Measurements from ENCODE around the gene ATE1.
"Not testable (repeated sequence)": the region's sequence is repeated elsewhere in the genome, so short reads cannot be mapped to it uniquely, and the experiment has no call there.

ATE1 gene

DNA sequence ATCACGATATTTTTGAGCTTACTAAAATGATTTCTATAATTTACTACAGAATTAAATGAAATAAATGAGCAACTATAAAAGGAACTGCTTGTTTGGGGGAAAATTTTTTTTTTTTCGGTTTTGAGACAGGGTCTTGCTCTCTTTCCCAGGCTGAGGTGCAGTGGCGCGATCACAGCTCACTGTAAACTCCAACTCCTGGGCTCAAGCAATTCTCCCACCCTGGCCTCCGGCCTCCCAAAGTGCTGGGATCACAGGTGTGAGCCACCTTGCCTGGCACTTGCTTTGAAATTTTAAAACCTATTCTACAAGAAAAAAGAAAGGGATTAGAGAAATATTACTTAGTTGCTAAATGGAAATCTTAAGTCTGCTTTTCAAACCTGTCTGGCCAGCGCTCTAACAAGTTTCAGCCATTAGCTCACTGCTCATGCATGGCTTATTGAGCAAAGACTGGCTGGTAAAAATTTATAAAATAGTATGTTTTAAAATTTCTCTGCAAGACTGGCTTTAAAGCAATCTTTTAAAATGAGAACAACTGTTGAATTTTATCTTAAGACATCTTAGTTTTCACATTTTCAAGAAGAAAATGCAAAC is 144.0 kb downstream of the ATE1 start:
- DNase-seq (ENCODE audit: low read depth) = no peak

DNA sequence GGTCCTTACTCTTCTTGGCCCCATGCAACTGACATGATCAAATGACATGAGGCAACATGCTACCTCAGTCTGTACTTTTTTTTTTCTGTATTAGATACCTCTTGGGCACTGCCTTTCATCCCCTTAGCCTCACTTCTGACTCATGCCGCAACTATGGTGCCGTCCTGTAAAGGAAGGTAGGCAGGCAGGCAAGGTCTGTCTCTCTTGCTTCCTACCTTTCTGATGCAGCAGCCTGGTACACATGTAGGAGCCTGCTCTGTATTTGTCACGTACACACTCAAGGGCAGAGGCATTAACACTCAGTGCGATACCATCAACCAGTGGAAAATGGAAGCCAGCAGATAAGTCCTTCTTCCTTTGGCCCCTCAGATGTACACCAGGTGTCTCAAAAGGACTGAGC is 146.7 kb downstream of the ATE1 start:
- DNase-seq (ENCODE audit: low read depth) = no peak

- DNase-seq (ENCODE audit: low read depth) = no peak
These were observed 153.0 kb downstream of the ATE1 start for GRCh38 chr10:121774813-121775212.

DNA sequence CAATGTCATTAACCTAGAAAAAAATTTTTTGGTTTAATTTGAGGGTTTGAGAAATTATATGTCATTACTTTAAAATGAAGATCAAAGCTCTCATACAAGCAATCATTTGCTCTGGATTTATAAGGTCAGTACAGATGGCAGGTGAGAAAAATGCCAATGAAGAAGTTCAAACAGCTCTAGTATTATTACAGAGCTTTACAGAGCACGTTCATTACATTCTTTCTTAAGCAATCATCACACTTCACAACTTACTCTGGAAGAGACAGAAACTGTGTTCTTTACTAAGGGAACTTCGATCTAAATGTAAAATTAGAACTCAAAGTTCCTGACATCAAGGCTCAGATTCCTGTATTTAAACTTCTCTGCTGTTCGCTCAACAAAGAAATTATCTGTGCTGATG is 153.4 kb downstream of the ATE1 start:
- DNase-seq (ENCODE audit: low read depth) = no peak

DNA sequence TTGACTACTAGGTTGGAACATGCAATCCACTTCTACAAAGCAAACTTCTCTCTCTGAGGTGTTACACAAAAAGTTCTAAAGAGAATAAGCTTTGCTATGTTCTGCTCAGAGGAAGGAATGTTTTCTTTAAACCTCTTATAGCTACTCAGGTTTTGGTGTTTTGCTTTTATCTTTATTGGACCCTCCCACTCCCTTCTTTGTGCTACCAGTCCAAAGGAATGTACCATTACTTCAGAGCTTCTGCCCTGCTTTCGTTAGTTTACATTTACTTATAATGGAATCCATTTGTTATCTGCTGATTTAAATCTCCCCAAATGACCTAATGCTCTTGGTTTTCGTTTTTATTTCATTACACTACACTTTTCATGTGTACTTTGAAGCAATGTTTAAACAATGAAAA is 154.9 kb downstream of the ATE1 start:
- DNase-seq (ENCODE audit: low read depth) = no peak

GRCh38 chr10:121772406-121772805 is 155.4 kb downstream of the ATE1 start:
- DNase-seq (ENCODE audit: low read depth) = no peak

GRCh38 chr10:121771966-121772365 is 155.9 kb downstream of the ATE1 start:
- no peak for DNase-seq (ENCODE audit: low read depth)

DNA sequence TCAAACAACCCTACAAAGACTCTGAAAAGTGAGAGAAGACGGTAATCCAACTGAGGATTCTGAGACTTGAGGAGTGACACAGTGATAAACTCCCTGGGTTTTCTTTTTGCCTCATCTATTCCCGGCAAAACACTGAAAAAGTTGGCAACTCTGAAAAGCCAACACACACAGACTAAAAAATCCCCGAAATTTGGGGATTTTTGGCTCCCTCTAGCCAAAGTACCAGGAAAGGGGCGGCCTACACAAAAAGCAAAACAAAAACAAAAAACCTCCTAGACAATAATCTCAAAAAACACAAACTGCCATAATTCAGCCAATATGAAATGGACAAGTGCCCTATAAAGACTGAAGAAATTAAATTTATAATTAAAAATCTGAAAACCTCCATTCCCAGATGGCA is 161.4 kb downstream of the ATE1 start:
- no peak for DNase-seq (ENCODE audit: low read depth)

GRCh38 chr10:121765204-121765603 is 162.6 kb downstream of the ATE1 start:
- no peak for DNase-seq (ENCODE audit: low read depth)

- no peak for DNase-seq (ENCODE audit: low read depth)
These were observed 163.4 kb downstream of the ATE1 start for GRCh38 chr10:121764233-121764942.

DNA sequence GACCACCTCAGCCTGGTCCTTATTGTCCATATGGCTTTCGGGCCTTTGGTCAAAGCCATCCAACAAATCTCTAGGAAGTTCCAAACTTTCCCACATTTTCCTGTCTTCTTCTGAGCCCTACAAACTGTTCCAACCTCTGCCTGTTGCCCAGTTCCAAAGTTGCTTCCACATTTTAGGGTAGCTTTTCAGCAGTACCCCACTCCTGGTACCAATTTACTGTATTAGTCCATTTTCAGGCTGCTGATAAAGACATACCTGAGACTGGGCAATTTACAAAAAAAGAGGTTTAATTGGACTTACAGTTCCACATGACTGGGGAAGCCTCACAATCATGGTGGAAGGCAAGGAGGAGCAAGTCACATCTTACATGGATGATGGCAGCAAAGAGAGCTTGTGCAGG is 170.6 kb downstream of the ATE1 start:
- DNase-seq (ENCODE audit: low read depth) = not testable (repeated sequence)

DNA sequence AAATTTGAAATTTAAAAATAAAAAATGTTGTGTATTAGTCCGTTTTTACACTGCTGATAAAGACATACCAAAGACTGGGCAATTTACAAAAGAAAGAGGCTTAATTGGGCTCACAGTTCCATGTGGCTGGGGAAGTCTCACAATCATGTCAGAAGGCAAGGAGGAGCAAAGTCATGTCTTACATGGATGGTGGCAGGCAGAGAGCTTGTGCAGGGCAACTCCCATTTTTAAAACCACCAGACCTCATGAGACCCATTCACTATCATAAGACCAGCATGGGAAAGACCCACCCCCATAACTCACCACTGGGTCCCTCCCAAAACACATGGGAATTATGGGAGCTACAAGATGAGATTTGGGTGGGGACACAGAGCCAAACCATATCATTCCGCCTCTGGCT is 172.3 kb downstream of the ATE1 start:
- not testable (repeated sequence) for DNase-seq (ENCODE audit: low read depth)

- no peak for DNase-seq (ENCODE audit: low read depth)
These were observed 173.2 kb downstream of the ATE1 start for GRCh38 chr10:121754666-121755065.

DNA sequence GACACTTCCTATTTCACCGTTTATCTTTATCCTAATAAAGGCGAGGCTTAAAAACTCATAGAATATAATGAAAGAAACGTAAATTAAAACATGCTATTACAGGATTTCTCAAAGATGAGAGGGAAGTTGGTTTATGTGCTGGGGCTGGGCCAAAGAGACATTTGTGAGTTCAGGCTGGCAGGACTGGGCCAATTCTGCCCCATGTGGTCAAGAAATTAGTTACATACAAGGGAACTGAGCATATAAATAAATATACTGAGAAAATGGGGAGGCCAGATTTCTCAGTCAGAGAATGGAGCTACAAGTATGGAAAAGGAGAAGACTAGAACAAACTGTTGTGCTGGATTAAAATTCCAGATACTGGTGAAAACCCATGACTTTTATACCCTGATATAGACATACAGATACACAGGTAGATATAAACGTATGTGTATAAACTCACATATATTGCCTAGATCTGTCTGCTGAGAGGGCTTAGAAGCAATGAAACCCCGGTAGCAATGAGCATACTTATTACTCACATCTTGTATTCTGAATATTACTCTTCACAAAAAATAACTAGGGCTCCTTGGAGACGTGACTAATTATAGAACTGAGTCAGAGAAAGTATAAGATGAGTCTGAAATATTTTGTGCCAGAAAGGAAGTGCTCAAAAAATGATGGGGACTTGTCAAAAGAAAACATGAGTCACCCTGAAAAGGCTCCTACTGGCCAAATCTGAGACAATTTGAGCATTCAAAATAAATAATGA is 173.9 kb downstream of the ATE1 start:
- DNase-seq (ENCODE audit: low read depth) = no peak

DNA sequence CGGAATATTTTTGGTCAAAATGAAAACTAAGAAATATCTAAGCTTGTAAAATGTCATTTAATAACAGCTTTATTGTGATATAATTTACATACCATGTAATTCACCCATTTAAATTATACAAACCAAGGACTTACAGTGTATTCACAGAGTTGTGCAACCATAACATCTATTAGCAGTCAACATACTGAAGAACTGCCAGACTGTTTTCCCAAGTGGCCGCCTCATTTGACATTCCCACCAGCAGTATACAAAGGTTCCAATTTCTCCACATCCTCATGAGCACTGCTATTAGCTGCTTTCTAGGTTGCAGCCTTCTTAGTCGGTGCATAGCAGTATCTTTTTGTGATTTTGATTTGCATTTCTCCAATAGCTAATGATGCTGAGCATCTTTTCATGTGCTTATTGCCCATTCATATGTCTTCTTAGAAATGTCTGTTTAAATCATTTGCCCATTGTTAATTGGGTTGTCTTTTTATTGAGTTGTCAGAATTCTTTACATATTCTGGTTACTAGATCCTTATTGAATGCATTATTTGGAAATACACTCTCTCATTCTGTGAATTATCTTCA is 176.6 kb downstream of the ATE1 start:
- DNase-seq (ENCODE audit: low read depth) = no peak

- DNase-seq (ENCODE audit: low read depth) = no peak
These were observed 180.6 kb downstream of the ATE1 start for GRCh38 chr10:121747163-121747775.

DNA sequence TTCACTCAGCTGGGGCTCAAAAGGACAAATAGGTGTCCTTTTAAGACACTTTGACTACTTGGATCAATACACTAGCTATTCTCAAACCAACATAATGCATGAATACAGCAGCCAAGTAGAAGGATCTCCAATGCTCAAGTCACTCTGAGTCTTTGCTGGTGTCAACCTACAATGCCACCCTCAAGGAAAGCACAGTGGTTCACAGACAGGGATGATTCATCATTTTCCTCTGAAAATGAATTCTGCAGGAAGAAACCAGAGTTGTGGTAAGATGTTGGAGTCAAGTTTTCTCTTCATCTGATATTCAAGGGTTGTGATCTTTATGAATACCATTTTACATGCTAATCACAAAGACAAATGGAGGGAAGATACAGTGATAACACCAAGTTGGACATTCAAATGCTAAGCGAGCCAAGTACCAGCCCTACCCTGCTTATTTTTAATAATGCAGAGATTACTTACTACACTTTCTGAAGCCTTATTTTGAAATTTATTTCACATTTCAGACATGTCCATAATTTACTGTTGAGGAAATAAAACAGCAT is 186.5 kb downstream of the ATE1 start:
- DNase-seq (ENCODE audit: low read depth) = no peak

- DNase-seq (ENCODE audit: low read depth) = no peak
These were observed 187.8 kb downstream of the ATE1 start for GRCh38 chr10:121740069-121740468.

DNA sequence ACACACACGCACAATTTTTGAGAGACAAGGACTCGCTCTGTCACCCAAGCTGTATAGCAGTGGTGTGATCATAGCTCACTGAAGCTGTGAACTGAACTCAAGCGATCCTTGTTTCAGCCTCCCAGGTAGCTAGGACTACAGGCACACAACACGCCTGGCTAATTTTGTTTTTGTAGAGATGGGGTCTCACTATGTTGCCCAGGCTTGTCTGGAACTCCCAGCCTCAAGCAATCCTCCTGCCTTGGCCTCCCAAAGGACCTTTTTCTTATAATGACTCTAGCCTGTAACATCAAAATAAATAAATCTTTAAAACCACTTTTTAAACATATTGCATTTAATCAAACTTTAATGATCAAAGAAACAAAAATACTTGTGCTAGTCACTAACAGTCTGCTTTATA is 188.7 kb downstream of the ATE1 start:
- no peak for DNase-seq (ENCODE audit: low read depth)

DNA sequence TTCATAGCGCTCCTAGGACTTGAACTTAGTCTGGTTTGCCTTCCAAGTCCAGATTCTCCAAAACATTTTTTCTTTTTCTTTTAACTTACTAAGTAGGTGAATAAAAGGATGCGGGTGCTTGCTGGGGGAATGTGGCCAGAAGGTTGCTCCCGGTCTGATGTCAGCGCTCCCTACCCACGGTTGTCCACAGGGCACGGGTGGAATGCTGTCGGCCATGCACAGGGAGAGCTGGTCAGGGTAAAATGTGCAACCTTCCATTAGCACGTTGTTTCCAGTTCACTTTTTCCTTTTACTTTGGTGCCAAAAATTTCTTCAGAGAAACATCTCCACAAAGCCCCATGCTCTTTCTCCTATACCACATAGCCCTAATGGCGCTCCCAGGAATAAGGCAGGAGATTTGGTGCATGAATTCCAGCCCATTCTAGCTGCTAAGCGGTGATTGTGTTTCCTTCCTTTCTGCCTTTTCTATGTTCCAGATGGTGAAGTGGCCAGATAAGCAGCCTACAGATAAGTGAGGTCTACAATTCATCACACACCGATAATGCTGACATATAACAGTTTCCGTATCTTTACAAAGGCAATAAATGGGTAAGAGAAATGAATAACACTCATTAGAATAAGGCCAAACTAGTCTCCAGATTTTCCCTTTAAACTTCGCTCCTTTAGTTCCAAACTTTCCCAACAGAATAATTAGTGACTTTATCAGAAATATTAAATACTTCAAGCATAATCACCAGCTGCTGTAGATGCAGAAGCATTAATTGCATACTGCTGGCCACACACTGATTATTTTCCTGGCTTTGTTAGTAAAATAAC is 191.3 kb downstream of the ATE1 start:
- no peak for DNase-seq (ENCODE audit: low read depth)

DNA sequence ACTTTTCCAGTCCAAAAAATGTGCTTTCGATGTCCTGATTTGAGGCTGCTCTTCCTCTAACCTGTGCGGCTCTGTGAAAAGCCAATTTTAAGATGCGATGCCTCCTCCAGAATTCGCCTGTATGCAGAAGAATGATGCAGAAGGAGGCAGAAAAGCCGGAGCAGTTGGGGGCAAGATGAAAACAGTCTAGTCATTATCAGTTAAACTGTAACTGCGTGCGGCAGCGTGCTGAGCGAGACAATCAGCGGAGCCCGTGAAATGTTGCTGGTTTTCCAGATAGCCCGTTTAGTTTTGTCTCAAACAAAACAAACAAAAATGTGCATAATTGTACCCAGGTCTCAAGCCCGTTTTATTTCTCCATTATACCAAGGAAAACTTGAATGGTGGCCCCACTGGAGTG is 192.6 kb downstream of the ATE1 start:
- DNase-seq (ENCODE audit: low read depth) = no peak

Measured in T-helper 22 cell (primary cell).